GM19467 (cell line): ENCODE data around the gene MED13L.
A peak's percentile ranks its signal among the peaks of the same experiment; 100 is the strongest.

ENCODE experiments used
- ATAC-seq: cut with Tn5 transposase; IDR thresholded peaks from one replicate; pipeline ENCODE4 v1.9.1; 2021; ENCODE audit warnings: mild to moderate bottlenecking, moderate library complexity; ENCODE audit not compliant: unreplicated experiment

MED13L gene

GRCh38 chr12:116277467-116278278 is at the start of gene MED13L:
Gene MED13L, minus strand, starts transcription at chr12:116277693. Its CDS starts 562 bp downstream, at chr12:116277131.
- ATAC-seq = peak; percentile 83

DNA sequence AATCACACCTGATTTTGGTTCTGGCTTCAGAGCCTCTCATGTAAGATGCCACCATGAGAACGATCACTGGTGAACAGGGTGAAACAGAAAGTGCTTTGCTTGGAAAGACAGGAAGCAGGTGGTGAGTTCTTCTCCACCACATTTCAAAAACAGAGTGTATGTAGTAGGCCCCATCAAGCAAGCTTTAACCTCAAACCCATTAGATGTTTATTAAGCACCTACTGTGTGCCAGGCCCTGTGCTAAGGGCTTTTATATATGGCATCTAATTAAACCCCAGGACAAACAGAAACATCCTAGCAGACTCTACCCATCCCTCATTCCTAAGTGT is 47.8 kb upstream of the MED13L start:
- peak; percentile 93 for ATAC-seq

- ATAC-seq = no peak
Observed at GRCh38 chr12:116324654-116325335, 47.3 kb upstream of the MED13L start.

DNA sequence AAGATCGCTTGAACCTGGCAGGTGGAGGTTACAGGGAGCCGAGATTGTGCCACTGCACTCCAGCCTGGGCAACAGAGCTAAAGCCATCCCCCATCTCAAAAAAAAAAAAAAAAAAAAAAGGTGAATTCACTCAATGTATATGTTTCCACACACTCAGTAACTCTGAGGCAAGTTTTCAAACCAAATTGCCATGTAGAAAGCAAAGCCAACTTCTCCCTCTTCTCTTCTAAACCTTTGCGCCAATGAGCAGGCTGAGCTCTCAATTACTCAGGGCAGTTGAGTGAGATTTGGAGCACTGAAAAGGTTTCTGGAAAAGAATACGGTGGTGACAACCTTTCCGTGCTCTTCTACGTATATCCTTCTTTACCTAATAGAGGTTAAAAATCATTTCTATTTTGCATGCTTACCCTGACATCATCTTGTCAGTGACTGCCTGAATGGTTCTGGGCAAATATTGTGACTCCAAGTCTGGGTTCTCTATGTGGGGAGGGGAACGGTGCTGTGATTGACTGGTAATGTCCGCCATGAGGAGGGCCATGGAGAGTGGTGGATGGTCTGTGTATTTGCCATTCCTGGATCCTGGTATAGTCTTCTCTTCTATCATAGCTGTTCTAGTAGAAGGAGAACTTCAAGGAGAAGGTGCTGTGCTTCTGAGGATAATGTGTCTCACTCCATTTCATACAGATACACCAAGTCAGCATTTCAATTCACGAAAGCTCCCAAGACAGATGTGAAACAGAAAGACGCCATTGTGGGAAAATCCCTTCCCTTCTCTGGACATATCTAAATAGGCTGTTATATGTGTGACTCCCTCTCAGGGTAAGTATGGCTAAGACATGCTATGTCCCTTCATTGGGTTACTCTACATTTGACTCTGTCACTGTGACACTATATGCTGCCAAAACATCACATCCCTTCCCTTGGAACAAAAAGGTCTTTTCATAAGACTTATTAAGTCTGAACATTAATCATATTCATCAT is 46.2 kb upstream of the MED13L start:
- no peak for ATAC-seq

GRCh38 chr12:116321913-116322312 is 44.4 kb upstream of the MED13L start:
- ATAC-seq = no peak

GRCh38 chr12:116320791-116321217 is 43.3 kb upstream of the MED13L start:
- ATAC-seq = no peak

DNA sequence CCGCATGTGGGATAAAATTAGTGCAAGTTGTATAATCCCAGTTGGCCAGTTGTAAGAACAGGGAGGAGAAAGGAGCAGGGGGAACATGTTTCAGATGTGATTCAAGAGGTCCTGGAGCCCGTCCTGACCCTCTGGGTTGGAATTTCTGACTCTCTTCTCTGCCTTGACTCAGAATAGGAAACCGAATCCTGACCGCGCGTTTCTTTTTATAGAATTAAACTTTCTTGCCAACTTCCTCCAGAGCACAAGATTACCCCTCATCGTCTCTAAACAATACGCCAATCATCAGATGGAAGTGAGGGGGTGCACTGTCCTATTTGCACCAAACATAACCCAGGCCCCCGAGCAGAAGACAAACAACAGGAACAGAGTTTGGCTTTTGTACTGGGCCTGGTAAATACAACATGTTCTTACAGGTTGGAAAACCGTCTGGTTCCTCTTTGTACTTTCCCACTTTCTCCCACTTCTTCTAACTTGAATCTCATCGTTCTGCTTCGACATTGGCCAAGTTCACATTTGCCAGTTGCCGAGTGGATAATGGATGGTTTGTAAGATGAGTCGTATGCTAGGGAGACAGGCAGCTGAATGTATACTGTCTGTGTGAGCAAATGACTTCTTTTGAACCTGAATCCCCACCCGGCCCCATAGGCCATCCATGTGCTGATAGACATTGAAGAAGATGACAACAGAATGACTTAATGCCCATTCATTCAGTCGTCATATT is 42.6 kb upstream of the MED13L start:
- ATAC-seq = no peak

DNA sequence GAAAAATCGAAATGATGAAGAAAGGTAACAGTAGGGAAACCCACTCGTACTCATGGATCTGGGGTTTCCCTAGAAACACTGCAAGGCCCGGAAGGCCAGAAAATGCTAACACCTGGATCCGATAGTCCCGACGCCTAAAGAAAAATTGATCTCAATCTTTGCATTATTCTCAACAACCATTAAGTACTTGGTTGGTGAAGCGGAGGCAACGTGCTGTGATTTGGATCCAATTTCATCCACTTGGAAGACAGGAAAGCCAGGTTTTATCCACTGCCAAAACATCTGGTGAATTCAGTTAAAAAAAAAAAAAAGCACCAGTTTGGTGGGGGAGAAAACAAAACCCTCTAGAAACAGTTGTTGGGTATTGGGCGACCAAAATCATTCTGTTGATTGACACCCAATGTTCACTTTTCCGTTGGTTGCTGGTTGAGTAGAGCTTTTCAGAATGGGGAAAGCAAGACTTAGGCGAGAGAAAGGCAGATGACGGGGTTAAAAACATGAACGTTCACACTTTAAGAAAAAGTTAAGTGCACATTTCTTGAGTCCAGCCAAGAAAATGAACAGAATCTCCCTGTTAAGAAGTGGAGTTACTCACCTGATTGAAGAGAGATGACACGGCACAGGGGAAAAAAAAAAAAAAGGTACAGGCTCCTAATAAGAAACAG is 41.9 kb upstream of the MED13L start:
- ATAC-seq = no peak

- no peak for ATAC-seq
Observed at GRCh38 chr12:116318576-116319232, 41.2 kb upstream of the MED13L start.

DNA sequence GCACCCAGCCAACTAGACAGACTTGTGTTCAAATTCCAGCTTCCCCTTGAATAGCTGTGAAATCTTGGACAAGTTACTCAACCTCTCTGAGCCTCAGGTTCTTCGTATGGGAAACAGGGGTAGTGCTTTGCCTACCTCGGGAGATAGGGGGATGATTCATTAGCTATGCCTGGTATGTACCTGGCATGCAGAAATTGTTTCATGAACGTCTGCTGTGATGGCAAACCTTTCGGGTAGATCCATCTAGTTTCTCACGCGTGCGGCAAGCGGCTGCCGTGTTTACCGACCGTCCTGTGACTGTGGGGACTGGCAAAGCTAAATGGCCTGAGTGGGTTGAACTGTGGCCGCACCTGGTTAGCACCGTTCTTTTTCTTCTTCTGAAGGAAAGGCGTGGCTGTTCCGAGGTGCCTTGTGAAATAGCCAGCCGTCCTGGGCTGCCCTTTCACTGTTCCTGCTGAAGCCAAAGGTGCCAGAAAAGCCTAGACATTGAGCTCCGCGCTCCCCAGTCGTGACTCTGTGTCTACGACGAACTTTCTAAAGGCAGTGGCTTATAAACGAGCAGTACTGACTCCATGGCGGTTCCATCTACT is 40.6 kb upstream of the MED13L start:
- ATAC-seq = no peak

DNA sequence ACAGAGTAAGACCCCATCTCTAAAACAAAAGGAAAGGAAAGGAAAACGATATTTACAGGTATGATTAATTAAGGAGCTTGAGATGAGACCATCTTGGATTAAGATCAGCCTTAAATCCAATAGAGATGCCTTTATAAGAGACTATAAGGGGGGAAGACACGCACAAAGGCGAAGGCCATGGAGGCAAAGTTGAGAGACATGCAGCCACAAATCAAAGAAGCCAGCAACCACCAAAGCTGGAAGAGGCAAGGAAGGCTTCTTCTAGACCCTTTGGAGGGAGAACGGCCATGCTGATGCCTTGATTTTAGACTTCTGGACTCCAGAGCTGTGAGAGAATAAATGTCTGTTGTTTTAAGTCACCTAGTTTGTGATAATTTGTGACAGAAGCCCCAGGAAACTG is 39.6 kb upstream of the MED13L start:
- no peak for ATAC-seq

- ATAC-seq = no peak
Observed at GRCh38 chr12:116314477-116314876, 37.0 kb upstream of the MED13L start.

GRCh38 chr12:116313194-116313927 is 35.9 kb upstream of the MED13L start:
- no peak for ATAC-seq

DNA sequence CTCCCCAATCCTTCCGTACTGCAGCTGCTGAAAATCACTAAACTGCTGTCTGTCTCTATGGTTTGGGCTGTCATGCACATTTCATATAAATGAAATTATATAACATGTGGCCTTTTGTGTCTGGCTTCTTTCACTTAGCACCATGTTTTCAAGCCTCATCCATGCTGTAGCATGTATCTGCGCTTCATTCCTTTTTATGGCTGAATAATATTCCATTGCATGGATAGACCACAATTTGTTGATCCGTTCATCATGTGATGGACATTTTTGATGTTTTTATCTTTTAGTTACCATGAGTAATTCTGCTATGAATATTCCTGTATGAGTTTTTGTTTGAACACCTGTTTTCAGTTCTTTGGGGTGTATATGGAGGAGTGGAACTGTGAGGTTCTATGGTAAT is 32.6 kb upstream of the MED13L start:
- ATAC-seq = no peak

GRCh38 chr12:116309343-116309742 is 31.9 kb upstream of the MED13L start:
- ATAC-seq = no peak

GRCh38 chr12:116308647-116309046 is 31.2 kb upstream of the MED13L start:
- ATAC-seq = no peak

GRCh38 chr12:116306968-116307367 is 29.5 kb upstream of the MED13L start:
- ATAC-seq = no peak

GRCh38 chr12:116306506-116306905 is 29.0 kb upstream of the MED13L start:
- ATAC-seq = no peak
